Upper lobe of left lung (tissue), 4 donors: ENCODE results near the gene LYZL6.

Source experiments
- EP300 ChIP-seq, 4 donors: sonication (generic); formaldehyde crosslinking; IDR thresholded peaks; one replicate each; pipeline ENCODE4 v1.5.1; 2017; ENCODE audit warnings: antibody characterized with exemption in 4 of 4, control low read depth in 2 of 4
- POLR2A ChIP-seq, 4 donors: fragments of 450-650 bp; IDR thresholded peaks; one replicate each; pipeline ENCODE4 v1.5.1; 2016 to 2017; ENCODE audit warnings: antibody characterized with exemption in 4 of 4, mild to moderate bottlenecking in 2 of 4
- TF ChIP-seq, protein P1 (sequence below), 6 experiments: fragments of 450-650 bp in 4 of 6; fragments of 200-600 bp in 2 of 6; sonication (generic) in 2 of 6; IDR thresholded peaks; one replicate each; pipeline ENCODE4 v1.5.1; 2016 to 2019; ENCODE audit warnings: antibody characterized with exemption in 6 of 6

DNA sequence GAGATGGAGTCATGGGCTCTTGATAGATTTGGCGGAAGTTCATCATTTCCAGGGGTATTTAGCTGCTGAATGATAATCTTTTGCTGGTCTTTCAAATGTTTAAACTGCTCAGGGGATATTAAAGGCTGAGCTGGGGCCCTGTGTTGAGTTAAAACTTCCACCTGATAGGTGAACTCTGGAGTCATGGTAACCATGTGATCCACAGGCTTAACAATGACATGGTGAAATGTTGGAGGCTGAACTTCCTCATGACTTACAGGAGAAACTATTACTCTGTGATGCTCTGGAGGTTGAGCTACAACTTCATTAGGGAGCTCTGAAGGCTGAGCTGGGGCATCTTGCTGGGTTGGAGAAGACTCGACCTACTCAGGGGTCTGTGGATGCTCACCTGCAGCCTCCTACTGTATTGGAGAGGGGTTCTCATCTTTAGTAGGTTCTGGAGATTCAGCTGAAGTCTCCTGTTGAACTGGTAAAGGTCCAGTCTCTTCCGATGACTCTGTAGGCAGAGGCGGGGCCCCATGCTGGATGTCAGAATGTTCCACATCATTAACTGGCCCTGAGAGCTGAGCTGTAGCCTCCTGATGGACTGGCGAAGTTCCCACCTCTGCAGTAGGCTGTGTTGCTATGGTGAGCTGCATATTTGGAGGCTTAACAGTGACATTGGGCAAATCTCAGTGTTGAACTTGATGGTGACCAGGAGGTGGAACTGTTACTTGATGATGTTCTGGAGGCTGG is 37.2 kb downstream of the LYZL6 start:
- no peak for TF ChIP-seq EP300 (IDR thresholded peaks at IDR 0.05)
- TF ChIP-seq, protein P1, sequence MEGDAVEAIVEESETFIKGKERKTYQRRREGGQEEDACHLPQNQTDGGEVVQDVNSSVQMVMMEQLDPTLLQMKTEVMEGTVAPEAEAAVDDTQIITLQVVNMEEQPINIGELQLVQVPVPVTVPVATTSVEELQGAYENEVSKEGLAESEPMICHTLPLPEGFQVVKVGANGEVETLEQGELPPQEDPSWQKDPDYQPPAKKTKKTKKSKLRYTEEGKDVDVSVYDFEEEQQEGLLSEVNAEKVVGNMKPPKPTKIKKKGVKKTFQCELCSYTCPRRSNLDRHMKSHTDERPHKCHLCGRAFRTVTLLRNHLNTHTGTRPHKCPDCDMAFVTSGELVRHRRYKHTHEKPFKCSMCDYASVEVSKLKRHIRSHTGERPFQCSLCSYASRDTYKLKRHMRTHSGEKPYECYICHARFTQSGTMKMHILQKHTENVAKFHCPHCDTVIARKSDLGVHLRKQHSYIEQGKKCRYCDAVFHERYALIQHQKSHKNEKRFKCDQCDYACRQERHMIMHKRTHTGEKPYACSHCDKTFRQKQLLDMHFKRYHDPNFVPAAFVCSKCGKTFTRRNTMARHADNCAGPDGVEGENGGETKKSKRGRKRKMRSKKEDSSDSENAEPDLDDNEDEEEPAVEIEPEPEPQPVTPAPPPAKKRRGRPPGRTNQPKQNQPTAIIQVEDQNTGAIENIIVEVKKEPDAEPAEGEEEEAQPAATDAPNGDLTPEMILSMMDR (IDR thresholded peaks at IDR 0.05), result no peak
- no peak for TF ChIP-seq POLR2A (IDR thresholded peaks at IDR 0.05)
